A673 (cell line): Measurements from ENCODE around the gene EXPH5.

ENCODE experiments used
- CTCF ChIP-seq: fragments of 300-800, 200-600 bp; sonication (generic); conservative IDR thresholded peaks from 2 replicates; pipeline ENCODE4 v1.5.1; 2017; ENCODE audit warnings: low read depth, mild to moderate bottlenecking, antibody characterized with exemption, low read length, moderate library complexity, mixed read lengths
- EZH2 ChIP-seq: fragments of 200-600 bp; sonication (generic); IDR thresholded peaks from 2 replicates; pipeline ENCODE4 v1.6.1; 2017; ENCODE audit warnings: borderline replicate concordance, low read depth, mild to moderate bottlenecking, mixed read lengths, antibody characterized with exemption, low read length; ENCODE audit not compliant: poor library complexity, severe bottlenecking

GRCh38 chr11:108636222-108636621 lies 42.7 kb upstream of the EXPH5 start:
- TF ChIP-seq CTCF (no peak), EZH2 (no peak)
